HK-2 (cell line): ENCODE results near the gene SLC16A3.
A peak's percentile ranks its signal among the peaks of the same experiment; 100 is the strongest.

ENCODE experiments used
- DNase-seq: peaks from one replicate; pipeline ENCODE4 v3.0.0-alpha.2; 2018; ENCODE audit not compliant: unreplicated experiment

Gene SLC16A3

GRCh38 chr17:82223517-82223916 lies 5.3 kb upstream of the SLC16A3 start:
- no peak for DNase-seq

- DNase-seq: no peak
Measured at GRCh38 chr17:82224666-82225065, 4.2 kb upstream of the SLC16A3 start.

GRCh38 chr17:82225368-82226029 lies 3.3 kb upstream of the SLC16A3 start:
- DNase-seq: no peak

GRCh38 chr17:82226146-82226808 lies 2.6 kb upstream of the SLC16A3 start:
- DNase-seq: no peak

GRCh38 chr17:82226809-82227628 lies 1.8 kb upstream of the SLC16A3 start:
- no peak for DNase-seq

- DNase-seq: no peak
Measured at GRCh38 chr17:82227629-82228277, 1.1 kb upstream of the SLC16A3 start.

GRCh38 chr17:82228278-82228841 lies 482 bp upstream of the SLC16A3 start:
- DNase-seq: no peak

- DNase-seq: no peak
Measured at GRCh38 chr17:82229698-82230608, 1.1 kb downstream of the SLC16A3 start.

GRCh38 chr17:82230609-82231311 lies 1.9 kb downstream of the SLC16A3 start:
- peak; percentile 95 for DNase-seq

DNA sequence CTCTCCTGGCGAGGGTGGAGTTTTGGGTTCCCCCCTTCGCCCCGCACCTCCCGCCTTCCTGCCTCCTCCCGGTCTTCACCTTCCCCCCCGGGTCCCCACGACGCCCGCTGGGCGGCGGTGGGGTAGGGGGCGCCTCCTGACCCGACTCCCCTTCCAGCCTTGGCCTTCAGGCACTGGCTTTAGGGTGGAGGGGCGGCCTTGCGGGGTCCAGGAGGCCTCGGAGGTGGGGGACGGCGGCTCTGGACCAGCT lies 2.4 kb downstream of the SLC16A3 start:
- no peak for DNase-seq

DNA sequence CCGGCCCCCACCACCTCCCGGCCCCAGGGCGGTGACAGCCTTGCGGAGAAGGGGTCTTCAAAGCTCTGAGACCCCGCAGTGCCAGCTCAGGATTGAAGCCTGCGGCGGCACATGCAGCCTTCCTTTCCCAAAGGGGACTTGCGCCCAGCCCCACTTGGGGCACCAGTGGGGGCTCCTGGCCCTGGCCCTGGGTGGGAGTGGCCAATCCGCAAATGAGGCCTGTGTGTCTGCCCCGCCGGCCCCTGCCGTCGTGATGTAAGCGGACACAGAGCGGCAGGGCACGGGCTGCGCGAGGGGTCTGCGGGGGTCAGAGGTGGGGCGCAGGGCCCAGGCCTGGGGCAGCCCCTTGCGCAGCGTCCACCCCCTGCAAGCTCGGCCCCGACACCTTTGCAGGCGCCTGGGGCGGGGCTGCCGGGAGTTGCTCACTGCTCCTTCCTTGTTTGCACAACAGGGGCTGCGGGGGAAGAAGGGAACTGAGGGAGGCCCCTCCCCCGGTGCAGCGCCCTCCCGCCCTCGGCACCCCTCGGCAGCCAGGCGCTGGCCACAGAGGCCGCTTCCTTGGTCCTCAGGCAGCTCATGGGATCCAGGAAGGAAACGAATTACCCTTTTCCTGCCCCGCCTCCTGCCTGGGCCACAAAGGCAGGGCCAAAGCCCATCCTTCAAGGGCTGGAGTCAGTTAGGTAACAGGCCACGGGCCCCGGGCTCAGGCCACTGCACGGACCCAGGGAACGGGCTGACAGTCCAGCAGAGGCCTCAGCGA lies 2.9 kb downstream of the SLC16A3 start:
- DNase-seq: peak; percentile 85

GRCh38 chr17:82232322-82232820 lies 3.5 kb downstream of the SLC16A3 start:
- DNase-seq: no peak

GRCh38 chr17:82232876-82233785 lies 4.3 kb downstream of the SLC16A3 start:
- DNase-seq: no peak

DNA sequence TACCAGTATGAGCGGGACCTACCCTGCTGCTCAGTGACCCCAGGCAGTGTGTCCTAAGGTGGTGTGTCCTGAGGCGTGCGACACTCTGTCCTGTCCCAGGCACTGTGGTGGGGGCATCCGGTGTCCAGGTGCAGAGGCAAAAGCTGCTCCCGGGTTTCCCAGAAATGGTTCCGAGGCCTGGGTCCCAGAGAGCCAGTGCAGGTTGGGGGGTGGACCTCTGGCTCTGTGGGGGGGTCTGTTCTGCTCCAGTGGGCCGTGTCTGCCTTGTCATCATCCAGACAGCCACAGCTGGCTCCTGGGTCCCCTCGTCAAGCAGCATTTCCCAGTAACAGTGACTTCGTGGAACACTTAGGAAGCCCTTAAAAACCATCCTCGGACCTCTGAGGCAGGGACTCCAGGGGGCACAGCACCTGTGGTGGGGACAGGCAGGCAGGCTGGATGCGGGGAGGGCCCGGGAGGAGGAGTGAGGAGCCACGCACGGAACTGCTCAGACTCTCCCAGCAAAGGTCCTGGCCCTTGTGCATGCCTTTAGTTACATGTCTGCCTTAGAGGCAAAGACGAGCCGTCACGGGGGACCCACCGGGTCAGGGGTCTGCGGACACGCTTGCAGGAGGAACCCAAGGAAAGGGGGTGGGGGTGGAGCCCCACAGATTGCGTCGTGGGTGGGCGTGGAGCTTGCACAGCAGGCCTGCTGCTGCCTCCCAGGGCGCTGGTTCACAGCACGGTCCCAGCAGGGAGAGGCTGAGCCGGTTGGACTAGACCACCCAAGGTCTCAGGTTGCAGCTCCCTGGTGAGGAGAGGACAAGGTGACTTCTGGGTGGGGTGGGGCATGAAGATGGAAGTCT lies 5.6 kb downstream of the SLC16A3 start:
- DNase-seq: no peak

- no peak for DNase-seq
Measured at GRCh38 chr17:82235056-82235774, 6.4 kb downstream of the SLC16A3 start.

- peak; percentile 58 for DNase-seq
Measured at GRCh38 chr17:82235775-82236141, 6.9 kb downstream of the SLC16A3 start.
